ENCODE data around the gene STK32B.
"Not testable (repeated sequence)": the region's sequence is repeated elsewhere in the genome, so short reads cannot be mapped to it uniquely, and the experiment has no call there.

Gene STK32B

DNA sequence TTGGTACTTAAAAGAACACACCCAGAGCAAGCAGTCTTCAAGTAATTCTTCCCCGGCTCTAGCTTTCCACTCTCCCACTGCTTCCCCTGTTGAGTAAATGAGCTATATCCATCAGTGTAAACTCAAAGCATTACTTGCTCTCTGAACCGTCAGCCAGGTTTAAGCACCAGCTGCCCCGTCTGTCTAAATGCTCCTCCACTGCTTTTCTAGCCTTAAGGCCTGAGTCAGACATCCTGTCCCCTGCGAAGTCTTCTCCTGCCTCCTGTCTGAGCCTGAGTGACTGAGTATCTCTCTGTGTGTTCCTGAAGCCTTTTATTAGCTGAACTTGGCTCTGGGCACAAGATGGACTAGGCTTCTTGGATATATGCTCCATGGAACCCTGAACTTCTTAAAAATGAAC is 205.1 kb downstream of the STK32B start:
- DNase-seq (no peak), ATAC-seq (replicated peaks) (no peak)
- H3K36me3 Mint-ChIP-seq, result no peaks in the 10 kb centered on the region
- no peaks in the 10 kb centered on the region for H3K9me3 Mint-ChIP-seq
- no peaks in the 10 kb centered on the region for H3K27me3 Mint-ChIP-seq
- no peaks in the 10 kb centered on the region for H3K4me1 Mint-ChIP-seq
- no peak overlapping the region for H3K27ac Mint-ChIP-seq
- H3K4me3 Mint-ChIP-seq, result no peak overlapping the region

DNA sequence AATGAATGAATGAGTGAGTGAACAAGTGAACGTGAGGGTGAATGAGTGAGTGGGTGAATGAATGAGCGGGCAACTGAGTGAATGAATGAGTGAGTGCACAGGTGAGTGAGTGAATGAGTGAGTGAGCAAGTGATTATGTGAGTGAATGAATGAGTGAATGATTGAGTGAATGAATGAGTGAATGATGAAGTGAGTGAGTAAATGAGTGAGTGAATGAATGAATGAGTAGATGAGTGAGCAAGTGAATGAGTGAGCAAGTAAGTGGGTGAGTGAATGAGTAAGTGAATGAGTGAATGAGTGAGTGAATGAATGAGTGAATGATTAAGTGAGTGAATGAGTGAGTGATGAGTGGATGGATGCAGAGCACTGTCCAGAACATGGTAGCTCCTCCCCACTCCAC is 205.8 kb downstream of the STK32B start:
- Mint-ChIP-seq H3K4me1 (no peaks in the 10 kb centered on the region), H3K4me3 (no peak overlapping the region), H3K27ac (no peak overlapping the region), H3K36me3 (no peaks in the 10 kb centered on the region), H3K27me3 (no peaks in the 10 kb centered on the region), H3K9me3 (no peaks in the 10 kb centered on the region)
- no peak for DNase-seq
- ATAC-seq (replicated peaks), result no peak

DNA sequence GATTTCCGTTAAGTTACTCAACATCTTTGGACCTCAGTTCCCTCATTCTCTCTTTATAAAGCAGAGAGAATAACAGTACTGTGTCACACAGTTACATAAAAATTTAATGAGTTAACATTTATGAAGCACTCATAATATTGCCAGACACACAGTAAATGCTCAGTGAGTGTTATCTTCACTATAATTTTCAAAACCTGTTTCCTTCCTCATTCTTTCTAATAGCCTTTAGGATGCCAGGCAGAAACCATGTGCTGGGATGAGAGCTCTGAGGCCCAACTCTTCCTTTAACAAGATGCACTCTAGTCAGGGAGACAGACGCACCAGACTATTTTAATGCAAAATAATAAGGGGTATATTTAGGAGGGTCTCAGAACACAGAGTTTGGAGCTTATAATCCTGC is 208.2 kb downstream of the STK32B start:
- Mint-ChIP-seq H3K27me3 (no peaks in the 10 kb centered on the region), H3K9me3 (no peaks in the 10 kb centered on the region), H3K36me3 (no peaks in the 10 kb centered on the region), H3K4me1 (no peaks in the 10 kb centered on the region), H3K27ac (no peak overlapping the region), H3K4me3 (no peak overlapping the region)
- DNase-seq, result no peak
- no peak for ATAC-seq (replicated peaks)

DNA sequence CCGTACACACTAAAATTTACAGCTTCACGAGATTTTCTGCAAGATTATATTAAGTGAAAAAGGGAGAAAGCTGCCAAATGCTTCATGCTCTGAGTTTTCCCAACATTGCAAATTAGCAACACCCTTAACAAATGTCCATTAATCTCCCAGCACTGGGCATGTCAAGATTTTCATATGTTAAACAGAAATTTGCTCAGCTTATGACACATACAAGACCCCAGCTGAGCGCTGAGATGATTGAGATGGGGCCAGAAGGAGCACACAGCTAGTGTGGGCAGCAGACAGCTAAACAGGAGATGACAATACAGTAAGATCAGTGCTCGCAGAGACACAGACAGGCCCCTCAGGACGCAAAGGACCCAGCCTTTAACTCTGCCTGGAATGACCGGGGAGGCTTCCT is 208.8 kb downstream of the STK32B start:
- H3K9me3 Mint-ChIP-seq, result no peaks in the 10 kb centered on the region
- no peaks in the 10 kb centered on the region for H3K27me3 Mint-ChIP-seq
- DNase-seq, result no peak
- ATAC-seq (replicated peaks), result no peak
- H3K4me3 Mint-ChIP-seq, result no peak overlapping the region
- no peak overlapping the region for H3K27ac Mint-ChIP-seq
- no peaks in the 10 kb centered on the region for H3K36me3 Mint-ChIP-seq
- no peaks in the 10 kb centered on the region for H3K4me1 Mint-ChIP-seq

DNA sequence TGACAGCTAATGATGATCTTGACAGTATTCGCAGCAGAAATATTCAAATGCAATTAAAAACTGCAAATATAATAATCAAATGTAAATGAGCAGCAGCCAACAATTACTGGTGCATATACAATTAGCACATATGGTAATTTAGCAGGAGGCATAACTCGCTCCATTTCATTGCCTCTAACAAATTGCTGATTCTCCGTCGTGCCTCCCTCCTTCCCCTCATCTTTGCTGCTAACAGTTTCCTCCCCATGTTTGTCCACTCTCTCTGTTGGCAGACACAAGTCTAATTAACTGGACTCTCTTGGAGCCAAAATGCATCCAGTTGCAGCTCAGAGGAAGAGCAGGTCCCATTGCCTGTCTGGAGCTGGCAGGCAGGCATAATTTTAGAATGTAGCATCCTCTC is 210.6 kb downstream of the STK32B start:
- H3K27me3 Mint-ChIP-seq, result no peaks in the 10 kb centered on the region
- no peak for DNase-seq

DNA sequence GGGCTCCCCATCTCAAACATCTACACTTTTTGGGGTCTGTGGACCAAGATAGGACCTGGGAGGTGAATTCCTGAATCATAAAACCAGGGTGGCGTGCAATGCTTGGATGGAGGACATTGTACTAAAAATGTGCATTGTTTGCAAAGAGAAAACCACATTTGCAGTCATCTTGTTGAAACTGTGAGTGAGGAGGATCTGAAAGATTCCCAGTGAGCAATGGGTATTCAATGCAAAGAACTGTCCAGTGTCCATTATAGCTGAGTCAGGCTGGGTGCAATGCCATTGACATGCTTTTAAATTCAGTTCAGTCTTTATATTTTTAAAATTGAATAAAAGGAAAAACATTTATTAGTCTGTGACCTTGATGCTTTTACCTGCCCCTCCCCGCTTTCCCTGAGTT is 215.7 kb downstream of the STK32B start:
- no peak for DNase-seq
- no peaks in the 10 kb centered on the region for H3K4me1 Mint-ChIP-seq

More for the DNA sequence above, 210.6 kb downstream of the STK32B start:
- Mint-ChIP-seq H3K4me3 (no peak overlapping the region), H3K9me3 (no peaks in the 10 kb centered on the region), H3K4me1 (no peaks in the 10 kb centered on the region), H3K27ac (no peak overlapping the region), H3K36me3 (no peaks in the 10 kb centered on the region)
- ATAC-seq (replicated peaks), result no peak

DNA sequence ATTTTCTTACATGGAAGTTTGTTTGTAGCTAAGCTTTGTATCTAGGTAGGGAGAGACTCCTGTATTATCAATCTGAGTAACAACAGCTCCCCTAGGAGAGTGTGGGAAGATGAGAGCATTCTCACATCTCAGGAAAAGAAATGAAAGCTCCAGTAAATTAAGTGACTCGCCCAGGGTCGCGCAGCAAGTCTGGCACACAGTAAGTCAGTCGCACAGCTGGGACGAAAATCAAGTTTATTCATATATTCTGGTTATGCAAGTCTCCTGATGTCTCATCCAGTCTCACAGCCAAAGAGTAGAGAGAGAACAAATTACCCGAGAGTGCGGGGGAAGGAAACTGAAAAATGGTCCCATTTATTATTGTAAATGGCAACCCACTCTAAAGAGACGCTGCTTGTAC is 216.1 kb downstream of the STK32B start:
- no peak overlapping the region for H3K27ac Mint-ChIP-seq

More for the DNA sequence above, 215.7 kb downstream of the STK32B start:
- no peak overlapping the region for H3K27ac Mint-ChIP-seq
- H3K4me3 Mint-ChIP-seq, result no peak overlapping the region
- H3K9me3 Mint-ChIP-seq, result no peaks in the 10 kb centered on the region
- no peaks in the 10 kb centered on the region for H3K36me3 Mint-ChIP-seq
- no peak for ATAC-seq (replicated peaks)
- H3K27me3 Mint-ChIP-seq, result no peaks in the 10 kb centered on the region

DNA sequence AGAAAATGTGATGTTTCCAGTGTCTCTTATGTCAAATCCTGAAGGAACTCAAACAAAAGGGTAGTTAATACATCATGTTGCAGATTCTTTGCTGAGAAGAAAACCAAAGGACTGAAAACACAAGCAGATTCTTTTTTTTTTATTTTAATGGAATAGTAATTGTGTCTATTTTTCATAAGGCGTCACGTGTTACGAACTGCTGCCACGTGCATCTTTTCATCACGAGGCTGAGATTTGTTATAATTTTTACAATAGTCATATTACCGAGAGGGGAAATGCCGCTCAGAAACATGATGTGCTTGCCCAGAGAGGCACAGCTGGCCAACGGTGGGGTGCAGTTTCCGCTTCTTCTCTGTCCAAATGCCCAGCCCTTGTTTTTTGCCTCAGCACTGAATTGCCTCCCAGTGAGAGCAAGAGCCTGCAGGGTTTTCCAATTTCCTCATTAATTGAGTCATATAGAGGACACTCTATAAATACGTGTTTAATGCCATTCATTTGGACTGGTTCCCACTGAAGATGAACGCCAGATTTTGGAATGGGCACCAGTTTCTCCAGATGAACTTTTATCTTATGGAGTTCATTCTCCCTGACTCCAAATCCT is 225.3 kb downstream of the STK32B start:
- Mint-ChIP-seq H3K4me3 (no peak overlapping the region), H3K4me1 (peaks cover 16 to 26% of the 10 kb centered on the region in 2 donors), H3K27me3 (no peaks in the 10 kb centered on the region), H3K9me3 (peaks cover 3% of the 10 kb centered on the region in 2 donors), H3K27ac (no peak overlapping the region), H3K36me3 (no peaks in the 10 kb centered on the region)
- DNase-seq (no peak), ATAC-seq (replicated peaks) (no peak)

More for the DNA sequence above, 216.1 kb downstream of the STK32B start:
- ATAC-seq (replicated peaks) (no peak), DNase-seq (no peak)
- H3K36me3 Mint-ChIP-seq, result no peaks in the 10 kb centered on the region
- no peak overlapping the region for H3K4me3 Mint-ChIP-seq
- H3K9me3 Mint-ChIP-seq, result no peaks in the 10 kb centered on the region
- H3K4me1 Mint-ChIP-seq, result no peaks in the 10 kb centered on the region
- no peaks in the 10 kb centered on the region for H3K27me3 Mint-ChIP-seq

DNA sequence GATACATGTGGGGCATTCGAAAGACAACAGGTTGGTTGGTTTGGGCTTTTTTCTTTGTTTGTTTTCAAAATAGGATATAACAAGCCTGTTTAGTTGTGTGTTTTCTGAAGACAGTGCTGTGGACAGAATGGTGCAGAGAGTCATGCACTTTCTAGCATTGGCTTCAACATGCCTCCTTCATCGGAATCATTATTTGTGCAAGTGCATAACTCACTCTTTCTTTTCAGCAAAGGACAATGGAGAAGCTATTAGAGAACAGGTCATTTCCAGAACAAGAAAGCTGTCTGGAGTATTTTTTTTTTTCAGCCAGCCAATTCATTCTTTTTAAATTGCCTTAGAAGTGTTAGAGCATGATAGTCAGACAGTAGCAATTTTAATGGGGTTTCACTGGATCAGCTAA is 225.8 kb downstream of the STK32B start:
- Mint-ChIP-seq H3K27ac (no peak overlapping the region), H3K9me3 (peaks cover 3% of the 10 kb centered on the region in 2 donors), H3K27me3 (no peaks in the 10 kb centered on the region), H3K4me1 (peaks cover 16 to 26% of the 10 kb centered on the region in 2 donors), H3K36me3 (no peaks in the 10 kb centered on the region), H3K4me3 (no peak overlapping the region)
- no peak for DNase-seq
- ATAC-seq (replicated peaks), result no peak

DNA sequence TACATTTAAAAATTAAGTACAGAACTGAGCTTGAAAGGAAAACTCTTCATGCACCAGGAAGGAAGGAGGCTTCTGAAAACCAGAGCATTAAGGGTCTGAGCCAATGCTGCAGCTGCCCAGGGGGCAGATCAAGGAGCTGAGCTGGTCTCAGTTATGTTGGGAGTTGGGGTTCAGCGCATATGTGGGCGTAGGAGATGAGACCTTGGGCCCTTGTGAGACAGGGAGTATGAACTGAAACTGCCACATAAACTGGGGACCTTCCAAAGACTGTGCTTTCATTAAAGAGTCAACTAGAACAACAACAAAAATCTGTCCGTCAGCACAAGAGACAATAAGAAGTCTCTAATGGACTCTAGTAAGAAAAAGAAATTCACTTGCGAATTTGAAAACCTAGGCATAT is 226.9 kb downstream of the STK32B start:
- ATAC-seq (replicated peaks) (no peak), DNase-seq (no peak)
- Mint-ChIP-seq H3K4me1 (peaks cover 21 to 26% of the 10 kb centered on the region in 2 donors), H3K4me3 (no peak overlapping the region), H3K27ac (no peak overlapping the region), H3K36me3 (no peaks in the 10 kb centered on the region), H3K27me3 (no peaks in the 10 kb centered on the region), H3K9me3 (peaks cover 3% of the 10 kb centered on the region in 2 donors)

DNA sequence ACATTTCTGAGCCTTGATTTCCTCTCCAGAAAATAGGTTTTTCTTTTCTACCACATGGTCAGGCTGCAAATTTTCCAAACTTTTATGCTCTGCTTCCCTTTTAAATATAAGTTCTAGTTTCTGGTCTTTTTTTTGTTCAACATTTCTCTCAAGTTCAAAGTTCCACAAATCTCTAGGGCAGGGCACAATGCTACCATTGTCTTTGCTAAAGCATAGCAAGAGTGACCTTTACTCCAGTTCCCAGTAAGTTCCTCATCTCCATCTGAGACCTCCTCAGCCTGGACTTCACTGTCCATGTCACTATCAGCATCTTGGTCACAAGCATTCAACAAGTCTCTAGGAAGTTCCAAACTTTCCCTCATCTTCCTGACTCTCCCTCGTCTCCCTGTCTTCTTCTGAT is 228.8 kb downstream of the STK32B start:
- H3K27ac Mint-ChIP-seq; ATAC-seq (replicated peaks); DNase-seq; H3K9me3 Mint-ChIP-seq; H3K36me3 Mint-ChIP-seq; H3K27me3 Mint-ChIP-seq: not testable (repeated sequence)
- H3K4me3 Mint-ChIP-seq, result peak overlapping the region in 1 of 2 donors; percentile 2
- peaks cover 21 to 26% of the 10 kb centered on the region in 2 donors for H3K4me1 Mint-ChIP-seq

DNA sequence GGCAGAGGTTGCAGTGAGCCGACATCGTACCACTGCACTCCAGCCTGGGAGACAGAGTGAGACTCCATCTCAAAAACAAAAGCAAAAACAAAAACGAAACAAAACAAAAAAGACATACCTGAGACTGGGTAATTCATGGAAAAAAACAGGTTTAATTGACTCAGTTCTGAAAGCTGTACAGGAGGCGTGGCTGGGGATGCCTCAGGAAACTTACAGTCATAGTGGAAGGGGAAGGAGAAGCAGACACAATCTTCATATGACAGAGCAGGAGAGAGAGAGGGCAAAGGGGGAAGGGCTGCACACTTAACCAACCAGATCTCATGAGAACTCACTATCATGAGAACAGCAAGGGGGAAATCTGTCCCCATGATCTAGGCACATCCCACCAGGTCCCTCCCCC is 229.5 kb downstream of the STK32B start:
- DNase-seq (peak; percentile 64), ATAC-seq (replicated peaks) (peak; percentile 98 to 100)
- Mint-ChIP-seq H3K9me3 (peaks cover 0 to 1% of the 10 kb centered on the region in 2 donors), H3K4me3 (peak overlapping the region in 1 of 2 donors; percentile 34), H3K4me1 (peaks cover 21 to 26% of the 10 kb centered on the region in 2 donors), H3K36me3 (no peaks in the 10 kb centered on the region), H3K27ac (peak overlapping the region; percentile 80), H3K27me3 (no peaks in the 10 kb centered on the region)

DNA sequence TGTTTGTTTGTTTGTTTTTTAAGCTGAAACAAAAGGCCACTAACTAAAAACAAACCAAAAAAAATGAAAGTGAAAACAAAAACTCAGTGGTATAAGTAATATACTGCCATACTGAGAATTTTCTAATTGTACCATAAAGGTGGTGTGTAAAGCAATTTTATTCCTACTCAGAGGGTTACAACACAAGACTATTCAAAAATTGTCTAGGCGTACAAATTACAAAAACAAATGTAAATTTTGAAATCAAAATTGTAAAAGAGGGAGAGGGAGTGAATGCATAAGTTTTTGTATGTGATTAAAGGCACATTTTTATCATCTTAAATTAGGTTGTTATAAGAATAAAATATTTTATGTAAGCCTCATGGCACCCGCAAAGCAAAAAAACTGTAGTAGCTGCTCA is 232.6 kb downstream of the STK32B start:
- Mint-ChIP-seq H3K4me3 (no peak overlapping the region), H3K9me3 (peaks cover 0 to 1% of the 10 kb centered on the region in 2 donors), H3K27me3 (no peaks in the 10 kb centered on the region), H3K27ac (no peak overlapping the region), H3K4me1 (peaks cover 18 to 21% of the 10 kb centered on the region in 2 donors), H3K36me3 (no peaks in the 10 kb centered on the region)
- DNase-seq, result no peak
- no peak for ATAC-seq (replicated peaks)

DNA sequence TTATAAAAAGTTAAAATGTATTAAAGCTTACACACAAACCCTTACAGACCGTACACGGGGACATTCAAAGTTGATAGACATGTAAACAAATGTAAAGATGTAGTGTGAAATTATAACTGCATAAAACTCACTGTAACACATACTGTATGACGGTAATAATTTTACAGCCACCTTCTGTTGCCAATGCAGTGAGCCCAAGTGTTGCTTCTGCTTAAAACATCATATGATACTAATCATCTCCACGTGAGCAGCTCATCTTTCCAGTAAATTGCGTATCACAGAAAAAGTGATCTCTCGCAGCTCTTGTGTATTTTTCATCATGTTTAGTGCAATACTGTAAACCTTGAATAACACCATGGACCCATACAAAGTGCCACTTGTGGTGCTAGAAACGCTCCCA is 233.2 kb downstream of the STK32B start:
- Mint-ChIP-seq H3K27me3 (no peaks in the 10 kb centered on the region), H3K4me1 (peaks cover 18 to 19% of the 10 kb centered on the region in 2 donors), H3K9me3 (peaks cover 0 to 1% of the 10 kb centered on the region in 2 donors), H3K27ac (no peak overlapping the region), H3K36me3 (no peaks in the 10 kb centered on the region), H3K4me3 (no peak overlapping the region)
- DNase-seq, result no peak
- no peak for ATAC-seq (replicated peaks)

DNA sequence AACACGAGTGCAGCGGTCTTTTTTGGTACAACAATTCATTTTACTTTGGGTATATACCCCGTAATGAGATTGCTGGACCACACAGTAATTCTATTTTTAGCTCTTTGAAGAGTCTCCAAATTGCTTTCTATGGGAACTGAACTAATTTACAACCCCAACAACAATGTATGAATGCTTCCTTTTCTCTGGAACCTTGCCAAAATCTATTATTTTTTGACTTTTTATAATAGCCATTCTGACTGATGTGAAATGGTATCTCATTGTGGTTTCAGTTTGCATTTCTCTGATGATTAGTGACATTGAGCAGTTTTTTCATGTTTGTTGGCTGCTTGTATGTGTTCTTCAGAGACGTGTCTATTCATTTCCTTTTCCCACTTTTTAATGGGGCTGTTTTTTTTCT is 240.8 kb downstream of the STK32B start:
- no peak overlapping the region for H3K27ac Mint-ChIP-seq
- H3K4me3 Mint-ChIP-seq, result no peak overlapping the region
- H3K4me1 Mint-ChIP-seq, result no peaks in the 10 kb centered on the region
- ATAC-seq (replicated peaks) (no peak), DNase-seq (no peak)
- H3K9me3 Mint-ChIP-seq, result peaks cover 0 to 3% of the 10 kb centered on the region in 2 donors
- peaks cover 0 to under 1% of the 10 kb centered on the region in 2 donors for H3K27me3 Mint-ChIP-seq
- no peaks in the 10 kb centered on the region for H3K36me3 Mint-ChIP-seq

Measured in stimulated activated naive B cell treated with anti-CD40 and anti-IgM and Interleukin-4, amounts not matched to agents 10 μg/mL and 1 μg/mL and 100 μg/mL, for 72 hours (primary cell).